ENCODE results near the gene NKAIN2.

DNA sequence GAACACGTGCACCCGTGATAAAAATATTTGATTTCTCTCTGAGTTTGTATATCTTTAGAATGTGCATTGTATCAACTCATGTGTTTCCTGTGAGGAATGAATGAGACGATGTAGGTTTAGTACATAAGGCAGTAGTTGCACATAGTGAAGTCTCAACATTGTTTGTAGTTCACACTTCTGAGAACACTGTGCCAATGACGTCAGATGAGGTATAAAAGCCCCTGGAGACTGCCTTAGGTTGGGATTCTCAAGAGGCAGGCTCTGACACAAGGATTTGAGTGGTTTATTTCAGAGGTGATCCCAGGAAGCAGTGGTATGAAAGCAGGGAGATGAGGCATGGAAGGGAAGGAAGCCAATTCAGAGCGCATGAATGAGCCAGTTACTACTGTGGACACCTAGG is 2.6 kb upstream of the NKAIN2 start:
- TF ChIP-seq, protein P1, sequence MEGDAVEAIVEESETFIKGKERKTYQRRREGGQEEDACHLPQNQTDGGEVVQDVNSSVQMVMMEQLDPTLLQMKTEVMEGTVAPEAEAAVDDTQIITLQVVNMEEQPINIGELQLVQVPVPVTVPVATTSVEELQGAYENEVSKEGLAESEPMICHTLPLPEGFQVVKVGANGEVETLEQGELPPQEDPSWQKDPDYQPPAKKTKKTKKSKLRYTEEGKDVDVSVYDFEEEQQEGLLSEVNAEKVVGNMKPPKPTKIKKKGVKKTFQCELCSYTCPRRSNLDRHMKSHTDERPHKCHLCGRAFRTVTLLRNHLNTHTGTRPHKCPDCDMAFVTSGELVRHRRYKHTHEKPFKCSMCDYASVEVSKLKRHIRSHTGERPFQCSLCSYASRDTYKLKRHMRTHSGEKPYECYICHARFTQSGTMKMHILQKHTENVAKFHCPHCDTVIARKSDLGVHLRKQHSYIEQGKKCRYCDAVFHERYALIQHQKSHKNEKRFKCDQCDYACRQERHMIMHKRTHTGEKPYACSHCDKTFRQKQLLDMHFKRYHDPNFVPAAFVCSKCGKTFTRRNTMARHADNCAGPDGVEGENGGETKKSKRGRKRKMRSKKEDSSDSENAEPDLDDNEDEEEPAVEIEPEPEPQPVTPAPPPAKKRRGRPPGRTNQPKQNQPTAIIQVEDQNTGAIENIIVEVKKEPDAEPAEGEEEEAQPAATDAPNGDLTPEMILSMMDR (IDR thresholded peaks at IDR 0.05 in 4 of 5, conservative IDR thresholded peaks at IDR 0.05 in 1 of 5): no peak
- no peak for TF ChIP-seq POLR2A (IDR thresholded peaks at IDR 0.05)
